NOMO-1 (cell line): Measurements from ENCODE around the gene ZNF485.
"Not testable (repeated sequence)": the region's sequence is repeated elsewhere in the genome, so short reads cannot be mapped to it uniquely, and the experiment has no call there.

Experiments used
- DNase-seq, 2 experiments: peaks; one replicate each; lab custom pipeline; 2025; ENCODE audit not compliant: unreplicated experiment in 2 of 2; lab: John Stamatoyannopoulos, UW

The ZNF485 gene

GRCh38 chr10:43606323-43607198 is at the start of gene ZNF485:
TSS of gene ZNF485 (plus strand) at chr10:43606438. CDS start at chr10:43607051, 613 bp downstream.
- DNase-seq, result peak; percentile 18 to 71

- no peak for DNase-seq
These were observed 49.0 kb upstream of the ZNF485 start for GRCh38 chr10:43557214-43557613.

- no peak for DNase-seq
These were observed 36.6 kb upstream of the ZNF485 start for GRCh38 chr10:43569681-43570080.

- peak in 1 of 2 experiments; percentile 45 for DNase-seq
These were observed 35.3 kb upstream of the ZNF485 start for GRCh38 chr10:43570971-43571370.

- no peak for DNase-seq
These were observed 32.8 kb upstream of the ZNF485 start for GRCh38 chr10:43573250-43574000.

GRCh38 chr10:43574001-43574892 is 32.0 kb upstream of the ZNF485 start, which contains the start of gene ZNF239:
TSS of gene ZNF239 (minus strand) at chr10:43574616. CDS start at chr10:43558079, 16,537 bp downstream.
- peak; percentile 29 to 53 for DNase-seq

GRCh38 chr10:43574906-43575305 is 31.3 kb upstream of the ZNF485 start:
- no peak for DNase-seq

GRCh38 chr10:43576062-43576461 is 30.2 kb upstream of the ZNF485 start:
- DNase-seq, result no peak

GRCh38 chr10:43576580-43576979 is 29.7 kb upstream of the ZNF485 start:
- no peak for DNase-seq

GRCh38 chr10:43584051-43584450 is 22.2 kb upstream of the ZNF485 start:
- DNase-seq, result no peak

GRCh38 chr10:43585046-43585445 is 21.2 kb upstream of the ZNF485 start:
- DNase-seq, result no peak

- DNase-seq, result no peak
These were observed 20.1 kb upstream of the ZNF485 start for GRCh38 chr10:43585981-43586729.

- DNase-seq, result not testable (repeated sequence)
These were observed 19.5 kb upstream of the ZNF485 start for GRCh38 chr10:43586730-43587115.

GRCh38 chr10:43591303-43591904 is 14.8 kb upstream of the ZNF485 start:
- DNase-seq, result no peak

- peak; percentile 12 to 32 for DNase-seq
These were observed 11.2 kb upstream of the ZNF485 start for GRCh38 chr10:43594944-43595589.

GRCh38 chr10:43595739-43596298 is 10.4 kb upstream of the ZNF485 start:
- DNase-seq, result peak; percentile 47 to 63

GRCh38 chr10:43596546-43596945 is 9.7 kb upstream of the ZNF485 start:
- peak; percentile 38 to 83 for DNase-seq

GRCh38 chr10:43598446-43598845 is 7.8 kb upstream of the ZNF485 start:
- no peak for DNase-seq

GRCh38 chr10:43599333-43599732 is 6.9 kb upstream of the ZNF485 start:
- no peak for DNase-seq
